Right lobe of liver (tissue), 6 donors: ENCODE results near the gene ACOT6. TPM values are rescaled to one million over a fixed set of nuclear protein-coding genes. Genes with fewer than 3 reads are reported as not detected.
A peak's percentile ranks its signal among the peaks of the same experiment; 100 is the strongest.

ENCODE experiments used
- ATAC-seq, 4 donors: fragments of 200-7000 bp; cut with Tn5 transposase; one replicate each; pipeline ENCODE4 v1.9.1; 2020; ENCODE audit warnings: mild to moderate bottlenecking in 4 of 4, moderate library complexity in 4 of 4
- DNase-seq, 3 donors: peaks; one replicate each; pipeline ENCODE4 v3.0.0-alpha.2; 2020
- H3K27ac ChIP-seq, 3 donors: fragments of 200-600 bp; one replicate each; pipeline ENCODE4 v1.8.0; 2022
- H3K27me3 ChIP-seq, 2 donors: fragments of 200-600 bp; one replicate each; pipeline ENCODE4 v1.8.0; 2022
- H3K36me3 ChIP-seq, 4 donors: fragments of 200-600 bp; sonication (generic) in 1 of 4; one replicate each; pipeline versions ENCODE4 v1.5.1 to v1.8.0; 2017 to 2022; ENCODE audit warnings: control low read depth in 1 of 4
- H3K4me1 ChIP-seq, 4 donors: fragments of 200-600 bp; sonication (generic) in 1 of 4; one replicate each; pipeline versions ENCODE4 v1.5.1 to v1.8.0; 2017 to 2022; ENCODE audit warnings: control low read depth in 1 of 4
- H3K4me3 ChIP-seq, 3 donors: fragments of 200-600 bp; one replicate each; pipeline ENCODE4 v1.8.0; 2022
- H3K9me3 ChIP-seq, 4 donors: fragments of 200-600 bp; sonication (generic) in 1 of 4; one replicate each; pipeline versions ENCODE4 v1.5.1 to v1.8.0; 2017 to 2022; ENCODE audit warnings: control low read depth in 1 of 4
- POLR2A ChIP-seq: fragments of 450-650 bp; IDR thresholded peaks from one replicate; pipeline ENCODE4 v1.6.1; 2017; ENCODE audit warnings: antibody characterized with exemption, mild to moderate bottlenecking
- WGBS: methylation state at CpG from one replicate; pipeline ENCODE4 v1.1.6; 2018; ENCODE audit warnings: low coverage, low lambda C conversion rate; ENCODE audit not compliant: insufficient coverage; ENCODE audit errors: missing lambda C conversion rate; 5-methylcytosine and 5-hydroxymethylcytosine counted together
- intact Hi-C, 2 donors: fragments of 100-400 bp; cut with DNase I; formaldehyde crosslinking; loops; one replicate each; pipeline versions ENCODE4 v1.11.2 to v1.14.1; 2022
- total RNA-seq, 6 experiments: library from RNA; depleted of rRNA in 2 of 6; stranded (reverse); fragments of >200 nt in 2 of 6; fragmentation: NEBNext Ultra II Directional in 3 of 6; extraction: Animal tissue kit (Norgen Biotek cat#: 25700) in 3 of 6; gene quantifications; one replicate each; pipeline versions ENCODE4 v1.1.0 to v1.2.4, GENCODE V29; 2016 to 2023
- TF ChIP-seq, protein P1 (sequence below), 4 donors: fragments of 200-600 bp in 3 of 4; fragments of 450-650 bp in 1 of 4; IDR thresholded peaks; one replicate each; pipeline versions ENCODE4 v1.5.1 to v1.8.0; 2016 to 2022; ENCODE audit warnings: antibody characterized with exemption in 4 of 4, mild to moderate bottlenecking in 2 of 4
- donor health status: DM: no; HTN: yes; CAD: no.
- donor health status: DM: no; HTN: no; CAD: no.
- donor health status: DM: no; HTN: no; CAD: no.
- donor health status: DM: no; HTN: yes; CAD: no.
- donor health status: DM: no; HTN: yes; CAD: no.

Gene ACOT6
- total RNA-seq, 6 experiments from 2014 or later: 0.49 to 1.4 (median 0.94) TPM; not detected in 2

DNA sequence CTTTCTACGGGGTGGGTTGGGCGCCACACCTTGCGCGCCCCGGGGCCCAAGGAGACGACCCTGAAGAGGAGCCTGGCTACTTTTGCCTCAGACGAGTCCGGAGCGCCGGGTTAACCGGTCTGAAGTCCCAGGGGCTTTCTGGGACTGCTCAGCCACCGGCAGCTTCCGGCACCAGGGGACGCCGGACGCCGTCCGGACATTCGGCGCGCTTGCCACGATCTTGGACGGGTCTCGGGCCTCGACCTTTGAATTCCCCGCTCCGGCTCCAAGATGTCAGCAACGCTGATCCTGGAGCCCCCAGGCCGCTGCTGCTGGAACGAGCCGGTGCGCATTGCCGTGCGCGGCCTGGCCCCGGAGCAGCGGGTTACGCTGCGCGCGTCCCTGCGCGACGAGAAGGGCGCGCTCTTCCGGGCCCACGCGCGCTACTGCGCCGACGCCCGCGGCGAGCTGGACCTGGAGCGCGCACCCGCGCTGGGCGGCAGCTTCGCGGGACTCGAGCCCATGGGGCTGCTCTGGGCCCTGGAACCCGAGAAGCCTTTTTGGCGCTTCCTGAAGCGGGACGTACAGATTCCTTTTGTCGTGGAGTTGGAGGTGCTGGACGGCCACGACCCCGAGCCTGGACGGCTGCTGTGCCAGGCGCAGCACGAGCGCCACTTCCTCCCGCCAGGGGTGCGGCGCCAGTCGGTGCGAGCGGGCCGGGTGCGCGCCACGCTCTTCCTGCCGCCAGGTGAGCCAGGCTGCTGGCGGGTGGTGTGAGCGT is 20.4 kb upstream of the ACOT6 start, which contains the start of gene ACOT4:
ACOT4 (plus strand) TSS at position 184 of the 760 bp plus-strand sequence; CDS start at position 271, 87 bp downstream.
- peak; percentile 64 to 79 (median 74) for DNase-seq
- Histone ChIP-seq H3K36me3 (peaks cover 0 to 12% (median 0%) of the 10 kb centered on the region in 4 donors), H3K27me3 (no peaks in the 10 kb centered on the region), H3K4me3 (peak within 1 kb of the TSS; percentile 53 to 76 (median 76)), H3K4me1 (peaks cover 0 to 4% (median 0%) of the 10 kb centered on the region in 4 donors), H3K9me3 (no peaks in the 10 kb centered on the region), H3K27ac (peak within 1 kb of the TSS; percentile 47 to 92 (median 85))
- TF ChIP-seq, protein P1, sequence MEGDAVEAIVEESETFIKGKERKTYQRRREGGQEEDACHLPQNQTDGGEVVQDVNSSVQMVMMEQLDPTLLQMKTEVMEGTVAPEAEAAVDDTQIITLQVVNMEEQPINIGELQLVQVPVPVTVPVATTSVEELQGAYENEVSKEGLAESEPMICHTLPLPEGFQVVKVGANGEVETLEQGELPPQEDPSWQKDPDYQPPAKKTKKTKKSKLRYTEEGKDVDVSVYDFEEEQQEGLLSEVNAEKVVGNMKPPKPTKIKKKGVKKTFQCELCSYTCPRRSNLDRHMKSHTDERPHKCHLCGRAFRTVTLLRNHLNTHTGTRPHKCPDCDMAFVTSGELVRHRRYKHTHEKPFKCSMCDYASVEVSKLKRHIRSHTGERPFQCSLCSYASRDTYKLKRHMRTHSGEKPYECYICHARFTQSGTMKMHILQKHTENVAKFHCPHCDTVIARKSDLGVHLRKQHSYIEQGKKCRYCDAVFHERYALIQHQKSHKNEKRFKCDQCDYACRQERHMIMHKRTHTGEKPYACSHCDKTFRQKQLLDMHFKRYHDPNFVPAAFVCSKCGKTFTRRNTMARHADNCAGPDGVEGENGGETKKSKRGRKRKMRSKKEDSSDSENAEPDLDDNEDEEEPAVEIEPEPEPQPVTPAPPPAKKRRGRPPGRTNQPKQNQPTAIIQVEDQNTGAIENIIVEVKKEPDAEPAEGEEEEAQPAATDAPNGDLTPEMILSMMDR (IDR thresholded peaks at IDR 0.05): peak in 3 of 4 donors; percentile 13 to 59 (median 18)
- TF ChIP-seq POLR2A: peak; percentile 81
- intact Hi-C loops: no loop called here
- WGBS: 0% methylated on average over 21 of the region's 89 CpGs
- peak; percentile 90 to 93 (median 91) for ATAC-seq

DNA sequence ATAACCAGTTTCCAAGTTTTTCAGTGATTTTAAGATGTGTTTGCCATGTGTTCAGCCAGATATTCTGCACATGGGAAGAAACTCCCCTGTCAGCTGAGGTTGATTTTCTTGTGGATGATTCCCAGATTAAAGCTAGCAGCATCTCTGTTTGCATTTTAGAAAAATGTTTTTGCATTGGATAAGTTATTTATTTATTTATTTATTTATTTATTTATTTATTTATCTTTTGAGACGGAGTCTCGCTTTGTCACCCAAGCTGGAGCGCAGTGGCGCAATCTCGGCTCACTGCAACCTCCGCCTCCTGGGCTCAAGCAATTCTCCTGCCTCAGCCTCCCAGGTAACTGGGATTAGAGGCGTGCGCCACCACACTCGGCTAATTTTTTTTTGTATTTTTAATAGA is 17.8 kb upstream of the ACOT6 start:
- TF ChIP-seq, protein P1 (IDR thresholded peaks at IDR 0.05): no peak
- TF ChIP-seq POLR2A: no peak
- ATAC-seq: no peak
- H3K9me3 ChIP-seq: no peaks in the 10 kb centered on the region
- no peak overlapping the region for H3K4me3 ChIP-seq
- no peak for DNase-seq
- no peaks in the 10 kb centered on the region for H3K27me3 ChIP-seq
- intact Hi-C loops: no loop called here
- H3K4me1 ChIP-seq: peaks cover 0 to 4% (median 0%) of the 10 kb centered on the region in 4 donors
- 80% methylated on average over 2 of the region's 9 CpGs for WGBS
- no peak overlapping the region for H3K27ac ChIP-seq
- H3K36me3 ChIP-seq: peaks cover 0 to 12% (median 0%) of the 10 kb centered on the region in 4 donors

DNA sequence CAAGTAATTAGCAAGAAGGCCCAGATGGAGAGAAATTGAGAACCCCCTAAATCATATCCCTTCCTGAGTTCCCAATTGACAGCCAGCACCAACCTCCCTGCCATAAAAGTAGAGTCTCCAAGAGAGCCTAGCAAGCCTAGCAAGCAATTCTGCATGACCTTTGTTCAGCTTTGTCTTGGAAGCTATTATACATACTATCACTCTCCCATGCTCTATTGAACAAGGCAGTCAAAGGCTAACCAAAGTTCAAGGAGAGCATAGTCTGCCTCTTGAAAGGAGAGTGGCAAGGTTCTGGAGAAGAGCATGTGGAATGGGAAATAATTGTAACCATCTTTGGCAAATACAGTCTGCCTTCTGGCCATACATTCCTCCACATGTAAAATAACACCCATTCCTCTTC is 12.8 kb upstream of the ACOT6 start:
- ATAC-seq: no peak
- peaks cover 0 to 12% (median 0%) of the 10 kb centered on the region in 4 donors for H3K36me3 ChIP-seq
- no peak overlapping the region for H3K4me3 ChIP-seq
- intact Hi-C loops: no loop called here
- no peaks in the 10 kb centered on the region for H3K27me3 ChIP-seq
- no peaks in the 10 kb centered on the region for H3K4me1 ChIP-seq
- DNase-seq: no peak
- no peak overlapping the region for H3K27ac ChIP-seq
- no peak for TF ChIP-seq POLR2A
- TF ChIP-seq, protein P1 (IDR thresholded peaks at IDR 0.05): no peak
- no peaks in the 10 kb centered on the region for H3K9me3 ChIP-seq

DNA sequence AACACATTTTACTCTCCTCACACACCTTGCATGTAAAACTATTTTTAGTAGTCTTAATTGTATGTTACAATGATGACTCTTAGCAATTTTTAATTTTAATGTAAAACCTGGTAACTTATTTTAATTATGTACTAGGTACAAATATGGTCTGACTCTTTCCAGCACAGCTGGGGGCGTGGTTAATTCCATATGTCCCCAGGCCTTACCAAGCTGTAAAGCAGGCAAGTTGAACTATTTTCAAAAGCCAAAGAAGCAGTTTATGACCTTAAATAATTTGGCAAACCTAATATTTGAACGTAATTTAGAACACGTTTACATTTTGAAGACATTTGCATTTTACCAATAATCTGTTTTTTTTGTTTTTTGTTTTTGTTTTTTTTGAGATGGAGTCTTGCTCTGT is 9.3 kb upstream of the ACOT6 start:
- no peak for TF ChIP-seq POLR2A
- TF ChIP-seq, protein P1 (IDR thresholded peaks at IDR 0.05): no peak
- ATAC-seq (no peak), DNase-seq (no peak)
- Histone ChIP-seq H3K36me3 (no peaks in the 10 kb centered on the region), H3K27ac (no peak overlapping the region), H3K9me3 (no peaks in the 10 kb centered on the region), H3K4me3 (no peak overlapping the region), H3K27me3 (no peaks in the 10 kb centered on the region), H3K4me1 (no peaks in the 10 kb centered on the region)
- WGBS: 65% methylated on average over 3 of the region's 3 CpGs
- intact Hi-C loops: no loop called here
